AG08395 (cell line): ENCODE measurements around the gene FOXK2.
A peak's percentile ranks its signal among the peaks of the same experiment; 100 is the strongest.

Source experiments
- DNase-seq: peaks from one replicate; pipeline ENCODE4 v3.0.0; 2012; ENCODE audit warnings: mixed read lengths, low spot score

The FOXK2 gene

GRCh38 chr17:82590881-82591539 lies 71.5 kb downstream of the FOXK2 start:
- DNase-seq = no peak

- DNase-seq = peak; percentile 22
Observed at GRCh38 chr17:82592289-82592766, 72.8 kb downstream of the FOXK2 start.

- DNase-seq = peak; percentile 58
Observed at GRCh38 chr17:82592767-82593589, 73.4 kb downstream of the FOXK2 start.

- DNase-seq = no peak
Observed at GRCh38 chr17:82593590-82594087, 74.1 kb downstream of the FOXK2 start.

- DNase-seq = no peak
Observed at GRCh38 chr17:82594571-82594970, 75.0 kb downstream of the FOXK2 start.

- no peak for DNase-seq
Observed at GRCh38 chr17:82595893-82596292, 76.4 kb downstream of the FOXK2 start.

GRCh38 chr17:82596296-82596695 lies 76.8 kb downstream of the FOXK2 start:
- DNase-seq = no peak

- DNase-seq = no peak
Observed at GRCh38 chr17:82596837-82597672, 77.5 kb downstream of the FOXK2 start.

- DNase-seq = peak; percentile 36
Observed at GRCh38 chr17:82598256-82599119, 79.0 kb downstream of the FOXK2 start.

GRCh38 chr17:82599674-82600661 lies 80.4 kb downstream of the FOXK2 start:
- DNase-seq = no peak

GRCh38 chr17:82600731-82601446 lies 81.4 kb downstream of the FOXK2 start:
- no peak for DNase-seq

- no peak for DNase-seq
Observed at GRCh38 chr17:82601447-82602000, 82.0 kb downstream of the FOXK2 start.

GRCh38 chr17:82602487-82602886 lies 83.0 kb downstream of the FOXK2 start:
- no peak for DNase-seq

- DNase-seq = no peak
Observed at GRCh38 chr17:82602986-82603710, 83.6 kb downstream of the FOXK2 start.

- DNase-seq = no peak
Observed at GRCh38 chr17:82603981-82604448, 84.5 kb downstream of the FOXK2 start.

- no peak for DNase-seq
Observed at GRCh38 chr17:82604532-82604931, 85.0 kb downstream of the FOXK2 start.

- no peak for DNase-seq
Observed at GRCh38 chr17:82605939-82606600, 86.5 kb downstream of the FOXK2 start.

GRCh38 chr17:82608816-82609215 lies 89.3 kb downstream of the FOXK2 start:
- DNase-seq = no peak
